Non-pigmented ciliary epithelial cell (primary cell): ENCODE measurements around the gene ADAM33.

Experiments used
- DNase-seq: peaks from one replicate; pipeline ENCODE4 v3.0.0-alpha.2; 2010; ENCODE audit warnings: low read depth

The ADAM33 gene

GRCh38 chr20:3646651-3647050, 35.2 kb downstream of the ADAM33 start:
- no peak for DNase-seq

- no peak for DNase-seq
Observed at GRCh38 chr20:3646067-3646440, 35.8 kb downstream of the ADAM33 start.

DNA sequence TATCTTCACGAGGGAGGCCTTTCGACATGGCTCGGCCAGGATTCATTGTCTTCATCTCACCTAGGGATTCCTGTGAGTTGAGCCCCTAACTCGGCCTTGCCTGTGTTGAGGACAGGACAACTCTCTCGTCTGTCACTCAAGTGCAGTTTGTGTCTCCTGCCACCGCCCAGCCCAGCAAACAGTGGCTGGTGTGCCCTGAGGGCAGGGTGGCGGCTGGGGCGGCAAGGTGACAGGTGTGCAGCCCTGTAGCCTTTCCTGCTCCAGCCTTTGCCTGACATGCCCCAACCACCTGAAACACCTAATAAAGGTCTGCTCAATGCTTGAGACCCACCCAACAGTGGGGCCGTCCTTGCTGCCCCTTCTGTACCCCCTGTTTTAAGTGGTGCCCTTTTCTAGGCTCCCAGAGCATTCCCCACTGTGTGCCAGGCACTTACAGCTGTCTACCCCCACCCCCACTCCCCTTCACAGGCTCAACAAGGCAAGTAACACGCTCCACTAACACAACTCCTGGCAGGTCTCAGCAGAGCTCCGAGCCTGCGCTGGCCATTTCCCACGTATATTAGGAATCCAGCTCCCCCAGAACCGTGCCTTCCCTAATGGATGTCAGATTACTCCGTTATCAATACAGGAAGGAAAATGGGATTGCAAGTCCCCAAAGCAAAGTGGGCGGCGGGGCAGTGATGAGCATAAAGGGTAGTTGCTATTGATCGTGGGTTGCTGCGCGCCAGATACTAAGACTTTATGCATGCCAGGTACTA, 36.3 kb downstream of the ADAM33 start:
- no peak for DNase-seq

DNA sequence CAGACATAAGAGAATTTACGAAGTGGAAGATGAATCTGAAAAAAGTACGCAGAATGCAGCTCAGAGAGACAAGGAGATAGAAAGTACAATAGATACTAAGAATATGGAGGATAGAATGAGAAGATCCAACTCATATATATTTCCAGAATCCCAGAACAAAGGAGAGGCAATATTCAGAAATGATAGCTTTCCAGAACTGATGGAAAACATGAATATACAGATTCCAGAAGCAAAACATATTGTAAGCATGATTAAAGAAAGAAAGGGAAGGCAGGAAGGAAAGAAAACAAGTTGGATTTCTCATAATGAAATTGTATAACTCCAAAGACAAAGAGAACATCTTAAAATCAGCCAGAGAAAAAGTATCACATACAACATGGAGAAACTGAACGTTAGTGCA, 41.6 kb downstream of the ADAM33 start:
- DNase-seq = no peak

- no peak for DNase-seq
Observed at GRCh38 chr20:3635346-3635745, 46.5 kb downstream of the ADAM33 start.

DNA sequence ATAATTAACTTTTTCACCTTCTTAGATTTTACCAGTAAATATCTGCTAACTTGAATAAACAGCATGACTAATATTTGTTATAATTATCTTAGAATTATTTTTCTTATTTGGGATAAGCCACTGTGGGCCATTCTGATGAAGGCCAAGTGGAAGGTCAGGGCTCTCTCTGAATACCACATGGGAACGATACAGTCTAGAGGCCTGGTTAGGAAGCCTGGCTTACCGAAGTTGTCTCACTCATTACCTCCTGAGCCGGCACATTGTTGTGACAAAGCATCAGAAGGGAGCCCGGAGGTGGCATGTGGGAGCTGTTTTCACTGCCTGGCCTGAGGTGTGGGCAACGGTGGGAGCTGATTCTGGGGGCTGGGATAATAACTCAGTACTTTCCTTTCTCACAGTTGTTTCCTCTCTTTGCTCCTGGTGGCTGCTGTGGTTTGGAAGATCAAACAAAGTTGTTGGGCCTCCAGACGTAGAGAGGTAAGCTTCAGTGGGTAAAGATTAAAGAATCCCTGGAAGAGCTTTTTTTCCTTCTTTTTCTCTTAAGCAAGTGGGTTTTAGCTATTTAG, 47.8 kb downstream of the ADAM33 start:
- DNase-seq = no peak

DNA sequence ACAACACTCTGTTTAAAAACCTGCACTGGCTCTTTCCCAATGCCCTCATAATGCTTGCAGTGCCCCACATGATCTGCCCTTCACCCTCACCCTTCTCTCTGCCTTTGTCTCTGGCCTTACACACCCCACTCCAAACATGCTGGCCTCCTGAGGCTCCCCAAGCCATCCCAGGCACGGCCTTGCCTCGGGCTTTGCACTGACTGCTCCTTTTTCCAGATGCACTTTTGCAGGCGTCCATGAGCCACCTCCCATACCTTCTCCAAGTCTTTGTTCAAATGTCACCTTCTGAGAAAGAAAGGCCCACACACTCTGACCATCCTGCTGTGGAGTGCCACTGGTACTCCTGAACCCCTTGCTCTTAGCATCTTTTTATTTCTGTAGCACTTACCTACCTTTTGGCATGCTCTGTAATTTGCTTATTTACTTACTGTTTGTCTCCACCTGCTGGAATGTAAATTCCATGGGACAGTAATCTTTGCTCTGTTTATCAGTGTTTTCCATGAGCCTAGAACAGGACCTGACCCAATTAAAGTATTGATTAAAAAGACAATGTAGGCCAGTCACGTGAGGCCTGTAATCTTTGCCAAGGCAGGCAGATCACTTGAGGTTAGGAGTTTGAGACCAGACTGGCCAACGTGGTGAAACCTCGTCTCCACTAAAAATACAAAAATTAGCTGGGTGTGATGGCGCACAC, 49.4 kb downstream of the ADAM33 start:
- no peak for DNase-seq

DNA sequence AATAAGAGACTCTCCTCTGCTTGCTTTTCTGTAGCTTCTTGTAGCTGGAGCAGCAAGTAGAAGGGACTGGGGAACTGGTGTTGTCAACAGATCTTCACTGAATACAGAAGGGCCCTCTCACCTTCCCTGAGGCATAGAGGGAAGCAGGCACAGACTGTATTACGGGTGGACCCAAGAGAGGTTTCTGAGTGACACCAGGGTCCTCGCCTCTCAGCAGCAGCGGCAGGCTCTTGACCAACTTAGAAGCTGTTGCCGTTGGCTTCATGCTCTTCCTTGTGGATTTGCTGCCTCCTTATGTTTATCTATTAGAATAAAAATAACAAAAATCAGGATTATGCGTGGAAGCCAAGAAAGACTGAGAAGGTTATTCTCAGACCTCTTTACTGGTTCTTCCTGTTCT, 50.3 kb downstream of the ADAM33 start:
- no peak for DNase-seq

DNA sequence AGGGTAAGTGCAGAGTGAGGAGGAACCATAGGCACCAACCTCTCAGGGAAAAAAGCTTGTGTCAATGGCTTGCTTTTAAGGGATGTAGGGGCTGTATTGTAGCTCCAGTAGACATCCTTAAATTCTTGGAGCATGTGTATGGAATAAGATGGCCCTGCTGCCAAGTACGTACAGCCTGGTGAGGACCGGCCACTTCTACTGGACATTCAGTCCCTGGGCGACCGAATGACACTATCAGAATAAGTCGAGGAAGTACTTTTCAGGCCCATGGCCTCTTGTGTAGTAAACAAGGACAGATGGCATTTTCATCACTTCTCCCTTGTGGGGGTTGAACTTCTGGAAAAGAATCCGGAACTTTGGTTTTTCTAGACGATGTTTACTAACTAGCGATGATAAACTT, 51.4 kb downstream of the ADAM33 start:
- DNase-seq = no peak

DNA sequence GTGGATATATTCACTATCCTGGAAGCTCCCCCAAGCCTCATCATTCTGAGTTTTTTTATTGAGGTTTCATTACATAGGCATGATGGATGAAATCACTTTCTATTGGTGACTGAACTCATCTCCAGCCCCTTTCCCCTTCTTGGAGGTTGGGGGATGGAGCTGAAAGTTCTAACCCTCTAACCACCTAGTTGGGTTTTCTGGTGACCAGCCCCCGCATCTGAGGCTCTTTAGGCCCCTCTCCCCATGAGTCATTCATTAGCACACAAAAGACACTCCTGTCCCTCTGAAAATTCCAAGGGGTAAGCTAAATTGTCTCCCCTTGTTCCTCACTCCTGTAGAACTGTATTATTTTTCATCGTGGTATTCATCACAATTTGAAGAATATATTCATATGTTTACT, 51.9 kb downstream of the ADAM33 start:
- no peak for DNase-seq

DNA sequence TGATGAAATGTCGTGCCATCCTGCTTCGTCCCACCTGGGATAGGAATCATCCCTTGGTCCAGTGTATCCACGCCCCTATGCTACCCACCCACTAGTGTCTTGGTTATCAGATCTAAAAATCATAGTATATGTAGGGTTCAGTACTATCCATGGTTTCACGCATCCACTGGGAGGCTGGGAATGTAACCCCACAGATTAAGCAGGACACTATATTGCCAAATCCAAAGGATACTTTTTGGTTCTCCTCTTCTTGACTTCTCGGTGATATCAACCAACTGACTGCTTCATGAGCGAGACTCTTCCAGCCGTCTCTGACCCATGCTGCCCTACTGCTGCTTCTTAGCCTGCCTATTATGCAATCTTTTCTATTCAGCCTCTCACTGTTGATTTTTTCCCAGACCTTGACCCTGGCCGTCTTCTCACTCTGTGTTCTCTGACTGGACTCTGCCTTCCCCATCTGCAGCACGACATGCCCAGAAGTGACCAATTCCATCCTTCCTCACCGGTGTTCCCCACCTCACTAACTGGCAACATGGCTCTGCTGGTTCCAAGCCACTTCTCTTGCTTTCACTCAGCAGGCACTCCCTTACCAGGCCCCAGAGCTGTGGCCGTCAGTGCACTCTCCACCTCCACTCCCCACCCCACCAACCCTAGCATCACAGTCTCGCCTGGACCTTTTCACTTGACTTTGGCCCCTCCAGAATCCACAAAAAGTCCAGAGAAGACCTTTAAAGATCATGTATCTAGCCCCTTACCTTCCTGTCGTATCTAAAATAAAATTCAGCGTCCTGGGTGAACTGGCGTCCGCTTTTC, 53.1 kb downstream of the ADAM33 start:
- no peak for DNase-seq

DNA sequence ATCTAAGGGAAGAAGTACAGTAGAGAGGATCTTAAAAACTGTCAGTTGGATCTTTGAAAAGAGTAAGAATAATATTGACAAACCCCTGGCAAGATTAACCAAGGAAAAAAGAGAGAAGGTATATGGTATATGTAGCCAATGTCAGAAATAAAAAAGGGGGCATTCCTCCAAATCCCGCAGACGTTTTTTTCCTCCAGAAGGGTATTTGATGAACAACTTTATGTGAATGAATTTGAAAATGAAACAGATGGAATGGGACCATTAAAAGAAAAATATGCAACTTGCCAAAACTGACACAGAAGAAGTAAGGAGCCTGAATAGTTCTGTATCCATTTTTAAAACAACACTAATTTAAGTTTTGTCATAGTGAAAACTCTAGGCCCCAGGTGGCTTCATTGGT, 54.3 kb downstream of the ADAM33 start:
- no peak for DNase-seq

- DNase-seq = no peak
Observed at GRCh38 chr20:3622406-3622805, 59.4 kb downstream of the ADAM33 start.

- no peak for DNase-seq
Observed at GRCh38 chr20:3621111-3621510, 60.7 kb downstream of the ADAM33 start.
